BE2C (cell line): ENCODE measurements around the gene ZNF280C.

Source experiments
- DNase-seq: peaks from one replicate; pipeline ENCODE4 v3.0.0-alpha.2; 2020
- H3K27me3 ChIP-seq: fragments of 250-450 bp; sonication (Bioruptor Pico); 2 replicates; pipeline ENCODE4 v1.5.1; 2020; ENCODE audit warnings: mild to moderate bottlenecking
- H3K36me3 ChIP-seq: fragments of 250-450 bp; sonication (Bioruptor Pico); 2 replicates; pipeline ENCODE4 v1.5.1; 2020; ENCODE audit warnings: mild to moderate bottlenecking
- H3K4me1 ChIP-seq: fragments of 250-450 bp; sonication (Bioruptor Pico); 2 replicates; pipeline ENCODE4 v1.5.1; 2020
- H3K4me3 ChIP-seq: 2 replicates; pipeline ENCODE4 v1.5.1; 2011; ENCODE audit warnings: low read depth, low read length
- H3K9me3 ChIP-seq: fragments of 250-450 bp; sonication (Bioruptor Pico); 2 replicates; pipeline ENCODE4 v1.5.1; 2020
- TF ChIP-seq, protein P1 (sequence below): IDR thresholded peaks from 2 replicates; pipeline ENCODE4 v1.5.1; 2012; ENCODE audit warnings: mild to moderate bottlenecking, low read depth, low read length

ZNF280C gene

DNA sequence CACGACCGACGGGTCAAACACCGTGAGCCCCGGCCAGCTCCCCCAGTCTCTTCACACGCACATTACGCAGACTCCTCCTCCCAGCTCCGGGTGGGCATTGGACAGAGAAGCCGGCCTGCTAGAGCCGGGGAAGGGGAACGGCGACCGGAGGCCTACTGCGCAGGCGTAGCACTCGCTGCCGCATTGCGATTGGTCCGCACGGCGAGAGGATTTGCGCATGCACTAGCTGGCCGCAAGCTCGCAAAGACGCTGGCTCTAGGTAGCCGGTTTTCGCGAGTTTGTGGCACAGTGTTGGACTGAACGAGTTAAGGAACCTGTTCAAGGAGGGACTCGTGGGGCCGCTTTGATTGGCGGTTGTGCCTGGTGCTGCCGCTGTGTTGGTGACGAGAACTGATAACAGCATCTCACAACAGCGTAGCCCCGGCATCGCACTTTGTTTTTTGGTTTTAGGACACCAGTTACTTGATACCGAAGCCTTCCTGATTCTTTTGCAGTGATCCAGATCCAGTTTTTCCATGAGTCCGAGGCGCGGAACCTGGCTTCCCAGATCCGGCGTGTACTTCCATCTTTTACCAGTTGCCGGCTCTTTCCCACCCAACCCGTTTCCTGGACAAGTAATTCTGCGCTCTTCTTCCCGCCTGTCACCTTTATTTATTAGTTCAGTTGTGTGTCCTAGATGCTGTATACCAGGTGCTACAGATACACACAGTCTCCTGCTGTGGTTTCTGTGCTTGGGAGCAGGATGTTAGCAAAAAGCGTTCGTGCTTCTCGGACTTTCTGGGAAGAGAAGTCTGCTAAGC lies 102.8 kb downstream of the ZNF280C start, which contains the start of gene AIFM1:
Gene AIFM1, minus strand, starts transcription at position 139 of the 800 bp plus-strand sequence. CDS start 185 bp downstream, outside the sequence.
- Histone ChIP-seq H3K4me3 (peak within 1 kb of the TSS; percentile 80), H3K27me3 (no peaks in the 10 kb centered on the region), H3K9me3 (no peaks in the 10 kb centered on the region), H3K4me1 (no peaks in the 10 kb centered on the region), H3K36me3 (no peaks in the 10 kb centered on the region)
- TF ChIP-seq, protein P1, sequence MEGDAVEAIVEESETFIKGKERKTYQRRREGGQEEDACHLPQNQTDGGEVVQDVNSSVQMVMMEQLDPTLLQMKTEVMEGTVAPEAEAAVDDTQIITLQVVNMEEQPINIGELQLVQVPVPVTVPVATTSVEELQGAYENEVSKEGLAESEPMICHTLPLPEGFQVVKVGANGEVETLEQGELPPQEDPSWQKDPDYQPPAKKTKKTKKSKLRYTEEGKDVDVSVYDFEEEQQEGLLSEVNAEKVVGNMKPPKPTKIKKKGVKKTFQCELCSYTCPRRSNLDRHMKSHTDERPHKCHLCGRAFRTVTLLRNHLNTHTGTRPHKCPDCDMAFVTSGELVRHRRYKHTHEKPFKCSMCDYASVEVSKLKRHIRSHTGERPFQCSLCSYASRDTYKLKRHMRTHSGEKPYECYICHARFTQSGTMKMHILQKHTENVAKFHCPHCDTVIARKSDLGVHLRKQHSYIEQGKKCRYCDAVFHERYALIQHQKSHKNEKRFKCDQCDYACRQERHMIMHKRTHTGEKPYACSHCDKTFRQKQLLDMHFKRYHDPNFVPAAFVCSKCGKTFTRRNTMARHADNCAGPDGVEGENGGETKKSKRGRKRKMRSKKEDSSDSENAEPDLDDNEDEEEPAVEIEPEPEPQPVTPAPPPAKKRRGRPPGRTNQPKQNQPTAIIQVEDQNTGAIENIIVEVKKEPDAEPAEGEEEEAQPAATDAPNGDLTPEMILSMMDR, result no peak
- peak; percentile 92 for DNase-seq

GRCh38 chrX:130165181-130165702 lies 103.5 kb downstream of the ZNF280C start:
- Histone ChIP-seq H3K36me3 (no peaks in the 10 kb centered on the region), H3K4me3 (peak overlapping the region; percentile 80), H3K9me3 (no peaks in the 10 kb centered on the region), H3K27me3 (no peaks in the 10 kb centered on the region), H3K4me1 (no peaks in the 10 kb centered on the region)
- TF ChIP-seq, protein P1, result no peak
- no peak for DNase-seq

GRCh38 chrX:130163398-130163797 lies 105.3 kb downstream of the ZNF280C start:
- Histone ChIP-seq H3K4me1 (no peaks in the 10 kb centered on the region), H3K36me3 (no peaks in the 10 kb centered on the region), H3K27me3 (no peaks in the 10 kb centered on the region), H3K4me3 (no peak overlapping the region), H3K9me3 (no peaks in the 10 kb centered on the region)
- no peak for DNase-seq
- TF ChIP-seq, protein P1, result no peak

- TF ChIP-seq, protein P1, result no peak
- no peaks in the 10 kb centered on the region for H3K9me3 ChIP-seq
- no peaks in the 10 kb centered on the region for H3K27me3 ChIP-seq
- no peak for DNase-seq
- no peaks in the 10 kb centered on the region for H3K36me3 ChIP-seq
- H3K4me3 ChIP-seq, result no peak overlapping the region
- H3K4me1 ChIP-seq, result no peaks in the 10 kb centered on the region
These were observed 106.5 kb downstream of the ZNF280C start for GRCh38 chrX:130162094-130162735.

- Histone ChIP-seq H3K9me3 (no peaks in the 10 kb centered on the region), H3K36me3 (no peaks in the 10 kb centered on the region; the same call in 1 of the 2 replicates), H3K4me3 (no peak overlapping the region), H3K4me1 (no peaks in the 10 kb centered on the region), H3K27me3 (no peaks in the 10 kb centered on the region)
- DNase-seq, result no peak
- TF ChIP-seq, protein P1, result no peak
These were observed 108.9 kb downstream of the ZNF280C start for GRCh38 chrX:130159776-130160175.
